Trophoblast cell (in vitro differentiated cells and primary cell): Measurements from ENCODE around the gene LRIT1.

Experiments
- DNase-seq, 2 donors: peaks; one replicate each; pipeline ENCODE4 v3.0.0-alpha.2; 2016
- H2AFZ ChIP-seq: 2 replicates; pipeline ENCODE4 v1.6.1; 2013; ENCODE audit warnings: low read length, moderate library complexity, mild to moderate bottlenecking; ENCODE audit not compliant: insufficient read depth, poor library complexity
- H2AK5ac ChIP-seq: 2 replicates; pipeline ENCODE4 v1.6.1; 2013; ENCODE audit warnings: mild to moderate bottlenecking, low read length
- H2BK120ac ChIP-seq: 2 replicates; pipeline ENCODE4 v1.6.1; 2013; ENCODE audit warnings: low read length, mild to moderate bottlenecking, moderate library complexity; ENCODE audit not compliant: insufficient read depth, poor library complexity
- H2BK12ac ChIP-seq: 2 replicates; pipeline ENCODE4 v1.6.1; 2013; ENCODE audit warnings: mild to moderate bottlenecking, low read length, moderate library complexity
- H2BK5ac ChIP-seq: 2 replicates; pipeline ENCODE4 v1.6.1; 2013; ENCODE audit warnings: low read length, low read depth, moderate library complexity, mild to moderate bottlenecking; ENCODE audit not compliant: poor library complexity
- H3K14ac ChIP-seq: 2 replicates; pipeline ENCODE4 v1.6.1; 2013; ENCODE audit warnings: mild to moderate bottlenecking, low read length
- H3K18ac ChIP-seq: 2 replicates; pipeline ENCODE4 v1.6.1; 2013; ENCODE audit warnings: mild to moderate bottlenecking, low read length
- H3K23ac ChIP-seq: 2 replicates; pipeline ENCODE4 v1.6.1; 2013; ENCODE audit warnings: low read length
- H3K27ac ChIP-seq: 2 replicates; pipeline ENCODE4 v1.5.1; 2013; ENCODE audit warnings: low read depth, mild to moderate bottlenecking, inconsistent platforms, low read length, moderate library complexity
- H3K27me3 ChIP-seq: 2 replicates; pipeline ENCODE4 v1.6.1; 2013; ENCODE audit warnings: inconsistent platforms, mild to moderate bottlenecking, low read length, moderate library complexity; ENCODE audit not compliant: insufficient read depth
- H3K36me3 ChIP-seq, 2 experiments: 1 replicate in 1 of 2; 2 replicates in 1 of 2; pipeline ENCODE4 v1.6.1; 2013; ENCODE audit warnings: low read length in 2 of 2, mild to moderate bottlenecking in 2 of 2, moderate library complexity in 1 of 2; ENCODE audit not compliant: insufficient read depth in 2 of 2, control insufficient read depth in 1 of 2
- H3K4ac ChIP-seq: 2 replicates; pipeline ENCODE4 v1.6.1; 2013; ENCODE audit warnings: low read depth, mild to moderate bottlenecking, low read length, moderate library complexity
- H3K4me1 ChIP-seq, 2 experiments: 1 replicate in 1 of 2; 2 replicates in 1 of 2; pipeline ENCODE4 v1.6.1; 2013; ENCODE audit warnings: low read length in 2 of 2, mild to moderate bottlenecking in 2 of 2, moderate library complexity in 1 of 2; ENCODE audit not compliant: insufficient read depth in 2 of 2, control insufficient read depth in 1 of 2
- H3K4me2 ChIP-seq: 2 replicates; pipeline ENCODE4 v1.6.1; 2013; ENCODE audit warnings: inconsistent platforms, mild to moderate bottlenecking, low read length, moderate library complexity
- H3K4me3 ChIP-seq: 2 replicates; pipeline ENCODE4 v1.5.1; 2013; ENCODE audit warnings: mild to moderate bottlenecking, low read depth, low read length, inconsistent platforms
- H3K79me1 ChIP-seq: one replicate; pipeline ENCODE4 v1.6.1; 2013; ENCODE audit warnings: low read length
- H3K79me2 ChIP-seq: 2 replicates; pipeline ENCODE4 v1.6.1; 2013; ENCODE audit warnings: low read length, mild to moderate bottlenecking; ENCODE audit not compliant: control insufficient read depth, insufficient read depth, poor library complexity
- H3K9ac ChIP-seq: 2 replicates; pipeline ENCODE4 v1.6.1; 2013; ENCODE audit warnings: mild to moderate bottlenecking, low read length
- H3K9me3 ChIP-seq: 2 replicates; pipeline ENCODE4 v1.6.1; 2013; ENCODE audit warnings: low read depth, mild to moderate bottlenecking, control low read depth, inconsistent platforms, low read length; ENCODE audit not compliant: insufficient read depth
- H4K12ac ChIP-seq: 2 replicates; pipeline ENCODE4 v1.6.1; 2013; ENCODE audit warnings: low read depth, mild to moderate bottlenecking, low read length, moderate library complexity
- H4K8ac ChIP-seq: 2 replicates; pipeline ENCODE4 v1.6.1; 2013; ENCODE audit warnings: low read depth, mild to moderate bottlenecking, low read length, moderate library complexity
- H4K91ac ChIP-seq: one replicate; pipeline ENCODE4 v1.6.1; 2013; ENCODE audit warnings: low read depth, mild to moderate bottlenecking, low read length, moderate library complexity
- WGBS: extraction: QIAGEN DNeasy Blood & Tissue Kit; methylation state at CpG from one replicate; pipeline ENCODE4 v1.1.7; 2013; ENCODE audit warnings: missing lambda C conversion rate; ENCODE audit not compliant: insufficient read length, insufficient coverage; ENCODE audit errors: extremely low coverage; 5-methylcytosine and 5-hydroxymethylcytosine counted together

LRIT1 gene

GRCh38 chr10:84202349-84202748, 39.0 kb downstream of the LRIT1 start:
- Histone ChIP-seq H3K27me3 (no peaks in the 10 kb centered on the region), H4K12ac (no peak overlapping the region), H2BK12ac (no peak overlapping the region), H3K36me3 (no peaks in the 10 kb centered on the region), H3K23ac (no peak overlapping the region), H2BK120ac (no peak overlapping the region), H3K4me1 (no peaks in the 10 kb centered on the region), H3K4me2 (no peak overlapping the region), H3K14ac (no peak overlapping the region), H3K79me2 (no peaks in the 10 kb centered on the region), H2BK5ac (no peak overlapping the region), H4K91ac (no peak overlapping the region), H2AK5ac (no peak overlapping the region), H3K27ac (no peak overlapping the region), H3K18ac (no peak overlapping the region), H3K9me3 (no peaks in the 10 kb centered on the region), H4K8ac (no peak overlapping the region), H3K4ac (no peak overlapping the region), H2AFZ (no peak overlapping the region), H3K79me1 (no peaks in the 10 kb centered on the region), H3K9ac (no peak overlapping the region), H3K4me3 (no peak overlapping the region)
- no peak for DNase-seq
- no CpG with 5 or more reads among the region's 5 CpGs for WGBS

GRCh38 chr10:84201682-84202081, 39.7 kb downstream of the LRIT1 start:
- Histone ChIP-seq H3K4me3 (no peak overlapping the region), H3K18ac (no peak overlapping the region), H2BK5ac (no peak overlapping the region), H4K12ac (no peak overlapping the region), H2BK120ac (no peak overlapping the region), H3K9ac (no peak overlapping the region), H3K79me1 (no peaks in the 10 kb centered on the region), H4K8ac (no peak overlapping the region), H3K79me2 (no peaks in the 10 kb centered on the region), H2AK5ac (no peak overlapping the region), H4K91ac (no peak overlapping the region), H3K9me3 (no peaks in the 10 kb centered on the region), H3K14ac (no peak overlapping the region), H3K4ac (no peak overlapping the region), H3K4me2 (no peak overlapping the region), H3K27ac (no peak overlapping the region), H2AFZ (no peak overlapping the region), H3K23ac (no peak overlapping the region), H3K36me3 (no peaks in the 10 kb centered on the region), H3K27me3 (no peaks in the 10 kb centered on the region), H2BK12ac (no peak overlapping the region), H3K4me1 (no peaks in the 10 kb centered on the region)
- no peak for DNase-seq
- no CpG with 5 or more reads among the region's 11 CpGs for WGBS

- DNase-seq, result no peak
- Histone ChIP-seq H4K8ac (no peak overlapping the region), H3K4ac (no peak overlapping the region)
Observed at GRCh38 chr10:84201244-84201606, 40.1 kb downstream of the LRIT1 start.

GRCh38 chr10:84200537-84201243, 40.7 kb downstream of the LRIT1 start:
- Histone ChIP-seq H2BK12ac (no peak overlapping the region), H3K14ac (no peak overlapping the region), H3K4me3 (no peak overlapping the region), H3K79me2 (no peaks in the 10 kb centered on the region), H4K8ac (no peak overlapping the region), H2BK120ac (no peak overlapping the region), H3K27me3 (peaks cover 7% of the 10 kb centered on the region), H4K91ac (no peak overlapping the region), H3K79me1 (no peaks in the 10 kb centered on the region), H2BK5ac (no peak overlapping the region), H2AK5ac (no peak overlapping the region), H3K4me1 (no peaks in the 10 kb centered on the region), H3K9ac (no peak overlapping the region), H3K36me3 (no peaks in the 10 kb centered on the region), H3K27ac (no peak overlapping the region), H3K18ac (no peak overlapping the region), H3K23ac (no peak overlapping the region), H3K4me2 (no peak overlapping the region), H2AFZ (no peak overlapping the region), H3K9me3 (no peaks in the 10 kb centered on the region), H4K12ac (no peak overlapping the region), H3K4ac (no peak overlapping the region)
- DNase-seq, result no peak
- no CpG with 5 or more reads among the region's 11 CpGs for WGBS

More at GRCh38 chr10:84201244-84201606, 40.1 kb downstream of the LRIT1 start:
- H3K4me2 ChIP-seq, result no peak overlapping the region
- no peak overlapping the region for H3K27ac ChIP-seq
- H2BK5ac ChIP-seq, result no peak overlapping the region
- H3K9ac ChIP-seq, result no peak overlapping the region
- peaks cover 2% of the 10 kb centered on the region for H3K27me3 ChIP-seq
- no peak overlapping the region for H3K4me3 ChIP-seq
- no peak overlapping the region for H3K14ac ChIP-seq
- no peaks in the 10 kb centered on the region for H3K79me1 ChIP-seq
- no peak overlapping the region for H3K18ac ChIP-seq
- H2AK5ac ChIP-seq, result no peak overlapping the region
- H3K23ac ChIP-seq, result no peak overlapping the region
- WGBS, result no CpG with 5 or more reads among the region's 6 CpGs
- no peak overlapping the region for H4K91ac ChIP-seq
- no peaks in the 10 kb centered on the region for H3K4me1 ChIP-seq
- H4K12ac ChIP-seq, result no peak overlapping the region
- H3K36me3 ChIP-seq, result no peaks in the 10 kb centered on the region
- H3K79me2 ChIP-seq, result no peaks in the 10 kb centered on the region
- H2AFZ ChIP-seq, result no peak overlapping the region
- H3K9me3 ChIP-seq, result no peaks in the 10 kb centered on the region
- no peak overlapping the region for H2BK120ac ChIP-seq
- no peak overlapping the region for H2BK12ac ChIP-seq
